Gastrocnemius medialis (tissue), 4 donors: ENCODE results near the gene LIPE.

Experiments
- POLR2A ChIP-seq, 2 donors: fragments of 450-650 bp; IDR thresholded peaks; one replicate each; pipeline ENCODE4 v1.6.1; 2017; ENCODE audit warnings: antibody characterized with exemption in 2 of 2, mild to moderate bottlenecking in 2 of 2, moderate library complexity in 2 of 2
- TF ChIP-seq, protein P1 (sequence below), 5 experiments: fragments of 450-650 bp in 3 of 5; fragments of 200-600 bp in 2 of 5; sonication (generic) in 2 of 5; IDR thresholded peaks in 4 of 5; conservative IDR thresholded peaks in 1 of 5; 1 replicate in 4 of 5; 2 replicates in 1 of 5; pipeline ENCODE4 v1.5.1; 2016 to 2019; ENCODE audit warnings: antibody characterized with exemption in 5 of 5, mild to moderate bottlenecking in 3 of 5, moderate library complexity in 3 of 5

DNA sequence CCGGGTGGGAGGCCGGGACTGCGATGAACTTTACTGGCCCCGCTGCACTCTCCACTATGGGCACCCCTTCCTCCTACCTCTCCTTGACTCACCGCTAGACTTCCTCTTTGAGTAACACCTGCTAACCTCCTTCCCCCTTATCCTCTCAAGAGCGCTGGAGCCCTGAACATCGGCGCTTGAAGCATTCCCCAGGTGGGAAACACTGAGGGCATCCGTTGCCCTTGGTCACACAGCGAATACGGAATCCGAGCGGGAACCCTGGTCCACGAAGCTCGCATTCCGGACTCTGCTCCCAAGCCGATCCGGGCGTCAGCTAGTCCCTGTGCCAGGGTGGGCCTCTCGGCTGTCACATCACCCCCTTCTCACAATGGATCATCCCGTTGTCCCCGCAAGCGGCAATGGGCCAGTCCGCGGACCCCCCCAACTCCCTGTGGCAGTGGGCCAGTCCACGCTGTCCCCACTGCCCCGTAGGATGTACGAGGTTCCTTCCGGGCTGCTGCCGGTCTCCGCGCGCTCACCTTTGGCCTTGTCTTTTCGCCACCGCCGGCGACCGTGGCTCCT, 4.2 kb downstream of the LIPE start:
- TF ChIP-seq, protein P1, sequence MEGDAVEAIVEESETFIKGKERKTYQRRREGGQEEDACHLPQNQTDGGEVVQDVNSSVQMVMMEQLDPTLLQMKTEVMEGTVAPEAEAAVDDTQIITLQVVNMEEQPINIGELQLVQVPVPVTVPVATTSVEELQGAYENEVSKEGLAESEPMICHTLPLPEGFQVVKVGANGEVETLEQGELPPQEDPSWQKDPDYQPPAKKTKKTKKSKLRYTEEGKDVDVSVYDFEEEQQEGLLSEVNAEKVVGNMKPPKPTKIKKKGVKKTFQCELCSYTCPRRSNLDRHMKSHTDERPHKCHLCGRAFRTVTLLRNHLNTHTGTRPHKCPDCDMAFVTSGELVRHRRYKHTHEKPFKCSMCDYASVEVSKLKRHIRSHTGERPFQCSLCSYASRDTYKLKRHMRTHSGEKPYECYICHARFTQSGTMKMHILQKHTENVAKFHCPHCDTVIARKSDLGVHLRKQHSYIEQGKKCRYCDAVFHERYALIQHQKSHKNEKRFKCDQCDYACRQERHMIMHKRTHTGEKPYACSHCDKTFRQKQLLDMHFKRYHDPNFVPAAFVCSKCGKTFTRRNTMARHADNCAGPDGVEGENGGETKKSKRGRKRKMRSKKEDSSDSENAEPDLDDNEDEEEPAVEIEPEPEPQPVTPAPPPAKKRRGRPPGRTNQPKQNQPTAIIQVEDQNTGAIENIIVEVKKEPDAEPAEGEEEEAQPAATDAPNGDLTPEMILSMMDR (IDR thresholded peaks at IDR 0.05 in 4 of 5, conservative IDR thresholded peaks at IDR 0.05 in 1 of 5) = no peak
- TF ChIP-seq POLR2A (IDR thresholded peaks at IDR 0.05) = no peak
